OCI-LY3 (cell line): Measurements from ENCODE around the gene ASXL1.
A peak's percentile ranks its signal among the peaks of the same experiment; 100 is the strongest.

Experiments used
- H2AFZ ChIP-seq: fragments of 200-600, 300-600 bp; shearing (Covaris generic); 2 replicates; pipeline ENCODE4 v1.6.0; 2014; ENCODE audit warnings: antibody characterized with exemption, low read depth, low read length
- H3K27ac ChIP-seq: fragments of 200-600, 300-600 bp; sonication (generic); 2 replicates; pipeline ENCODE4 v1.5.1; 2014; ENCODE audit warnings: mild to moderate bottlenecking, low read length, moderate library complexity, mixed read lengths
- H3K27me3 ChIP-seq: fragments of 200-600, 300-600 bp; sonication (generic); 2 replicates; pipeline ENCODE4 v1.6.1; 2014; ENCODE audit warnings: low read depth, low read length, mixed read lengths
- H3K36me3 ChIP-seq: fragments of 200-600, 300-600 bp; sonication (generic); replicated peaks from 2 replicates; pipeline ENCODE3; 2014; ENCODE audit warnings: low read depth, low read length, mixed read lengths
- H3K4me1 ChIP-seq: fragments of 300-600, 200-600 bp; sonication (generic); 2 replicates; pipeline ENCODE4 v1.6.1; 2014; ENCODE audit warnings: low read length, mixed read lengths
- H3K4me2 ChIP-seq: fragments of 200-600, 300-600 bp; sonication (generic); 2 replicates; pipeline ENCODE4 v1.6.1; 2014; ENCODE audit warnings: low read length, mixed read lengths
- H3K4me3 ChIP-seq: fragments of 300-600, 200-600 bp; sonication (generic); 2 replicates; pipeline ENCODE4 v1.5.1; 2014; ENCODE audit warnings: antibody characterized with exemption, mild to moderate bottlenecking, low read length, moderate library complexity
- H3K79me2 ChIP-seq: fragments of 300-600, 200-600 bp; shearing (Covaris generic); 2 replicates; pipeline ENCODE4 v1.6.1; 2014; ENCODE audit warnings: mild to moderate bottlenecking, low read length, mixed read lengths
- H3K9ac ChIP-seq: fragments of 300-600, 200-600 bp; shearing (Covaris generic); 2 replicates; pipeline ENCODE4 v1.6.0; 2014; ENCODE audit warnings: mild to moderate bottlenecking, low read length, moderate library complexity
- H3K9me3 ChIP-seq: fragments of 200-600, 300-600 bp; shearing (Covaris generic); 2 replicates; pipeline ENCODE4 v1.6.1; 2014; ENCODE audit warnings: low read length, mixed read lengths; ENCODE audit not compliant: insufficient read depth
- H4K20me1 ChIP-seq: fragments of 200-600, 300-600 bp; sonication (generic); 2 replicates; pipeline ENCODE4 v1.6.1; 2016; ENCODE audit warnings: low read length, mixed read lengths; ENCODE audit not compliant: insufficient read depth
- CTCF ChIP-seq: fragments of 200-600, 300-600 bp; sonication (generic); IDR thresholded peaks from 2 replicates; pipeline ENCODE4 v1.5.1; 2014; ENCODE audit warnings: antibody characterized with exemption, low read length, low read depth
- EZH2phosphoT487 ChIP-seq: fragments of 200-600 bp; shearing (Covaris generic); IDR thresholded peaks from 2 replicates; pipeline ENCODE4 v1.6.1; 2018; ENCODE audit warnings: antibody characterized with exemption, mixed run types, low read depth

ASXL1 gene

GRCh38 chr20:32360333-32360634 is 2.2 kb downstream of the ASXL1 start:
- Histone ChIP-seq H3K36me3 (peaks cover 22% of the 10 kb centered on the region), H3K4me3 (peak overlapping the region; percentile 91), H2AFZ (no peak overlapping the region), H3K79me2 (peaks cover 70% of the 10 kb centered on the region), H3K9me3 (no peaks in the 10 kb centered on the region), H3K4me1 (peaks cover 74% of the 10 kb centered on the region), H3K27me3 (no peaks in the 10 kb centered on the region), H3K9ac (peak overlapping the region; percentile 92), H3K27ac (no peak overlapping the region), H3K4me2 (peak overlapping the region; percentile 83), H4K20me1 (peaks cover 59% of the 10 kb centered on the region)
- TF ChIP-seq CTCF (no peak), EZH2phosphoT487 (no peak)

- no peak overlapping the region for H2AFZ ChIP-seq
- peaks cover 79% of the 10 kb centered on the region for H3K4me1 ChIP-seq
- H3K27ac ChIP-seq: no peak overlapping the region
- TF ChIP-seq CTCF (no peak), EZH2phosphoT487 (no peak)
- no peaks in the 10 kb centered on the region for H3K27me3 ChIP-seq
- H3K9me3 ChIP-seq: no peaks in the 10 kb centered on the region
- H3K4me2 ChIP-seq: peak overlapping the region; percentile 56
- peaks cover 86% of the 10 kb centered on the region for H4K20me1 ChIP-seq
- no peak overlapping the region for H3K9ac ChIP-seq
- H3K36me3 ChIP-seq: peaks cover 26% of the 10 kb centered on the region
- peak overlapping the region; percentile 27 for H3K4me3 ChIP-seq
- peaks cover 92% of the 10 kb centered on the region for H3K79me2 ChIP-seq
These were observed 4.8 kb downstream of the ASXL1 start for GRCh38 chr20:32362901-32363364.

- TF ChIP-seq CTCF (no peak), EZH2phosphoT487 (no peak)
- Histone ChIP-seq H3K9me3 (no peaks in the 10 kb centered on the region), H4K20me1 (peaks cover 91% of the 10 kb centered on the region), H3K4me2 (peak overlapping the region; percentile 56), H3K79me2 (peaks cover 98% of the 10 kb centered on the region), H3K36me3 (peaks cover 26% of the 10 kb centered on the region), H3K4me1 (peaks cover 85% of the 10 kb centered on the region), H2AFZ (no peak overlapping the region), H3K27me3 (no peaks in the 10 kb centered on the region), H3K27ac (no peak overlapping the region), H3K4me3 (no peak overlapping the region), H3K9ac (no peak overlapping the region)
These were observed 5.4 kb downstream of the ASXL1 start for GRCh38 chr20:32363492-32363891.

GRCh38 chr20:32364554-32365208 is 6.5 kb downstream of the ASXL1 start:
- Histone ChIP-seq H3K27me3 (no peaks in the 10 kb centered on the region), H3K27ac (no peak overlapping the region), H3K79me2 (peaks cover 99% of the 10 kb centered on the region), H3K4me1 (peaks cover 95% of the 10 kb centered on the region), H3K36me3 (peaks cover 21% of the 10 kb centered on the region), H3K4me2 (peak overlapping the region; percentile 87), H3K4me3 (no peak overlapping the region), H3K9ac (no peak overlapping the region), H4K20me1 (peaks cover 85% of the 10 kb centered on the region), H2AFZ (no peak overlapping the region), H3K9me3 (no peaks in the 10 kb centered on the region)
- TF ChIP-seq EZH2phosphoT487 (no peak), CTCF (no peak)
